NCI-H1930 (cell line): Measurements from ENCODE around the gene SRGAP3.
"Not testable (repeated sequence)": the region's sequence is repeated elsewhere in the genome, so short reads cannot be mapped to it uniquely, and the experiment has no call there.

ENCODE experiments used
- DNase-seq, 2 experiments: peaks; one replicate each; lab custom pipeline; 2025; lab: John Stamatoyannopoulos, UW

SRGAP3 gene

GRCh38 chr3:9111866-9112265, 137.6 kb downstream of the SRGAP3 start:
- no peak for DNase-seq

GRCh38 chr3:9111417-9111816, 138.0 kb downstream of the SRGAP3 start:
- no peak for DNase-seq

- no peak for DNase-seq
Observed at GRCh38 chr3:9110802-9111201, 138.6 kb downstream of the SRGAP3 start.

GRCh38 chr3:9110316-9110715, 139.1 kb downstream of the SRGAP3 start:
- no peak for DNase-seq

GRCh38 chr3:9109568-9109914, 139.9 kb downstream of the SRGAP3 start:
- DNase-seq, result no peak

- no peak for DNase-seq
Observed at GRCh38 chr3:9108876-9109567, 140.4 kb downstream of the SRGAP3 start.

GRCh38 chr3:9107738-9108137, 141.7 kb downstream of the SRGAP3 start:
- no peak for DNase-seq

- no peak for DNase-seq
Observed at GRCh38 chr3:9105421-9105820, 144.0 kb downstream of the SRGAP3 start.

- no peak for DNase-seq
Observed at GRCh38 chr3:9104121-9104520, 145.3 kb downstream of the SRGAP3 start.

- peak; percentile 3 to 24 for DNase-seq
Observed at GRCh38 chr3:9102240-9102981, 147.0 kb downstream of the SRGAP3 start.

- no peak for DNase-seq
Observed at GRCh38 chr3:9101286-9101685, 148.2 kb downstream of the SRGAP3 start.

- no peak for DNase-seq
Observed at GRCh38 chr3:9100513-9100894, 148.9 kb downstream of the SRGAP3 start.

GRCh38 chr3:9099702-9100512, 149.5 kb downstream of the SRGAP3 start:
- no peak for DNase-seq

GRCh38 chr3:9098716-9099675, 150.4 kb downstream of the SRGAP3 start:
- peak in 1 of 2 experiments; percentile 1 for DNase-seq

GRCh38 chr3:9097495-9097894, 152.0 kb downstream of the SRGAP3 start:
- DNase-seq, result no peak

GRCh38 chr3:9091486-9092235, 157.8 kb downstream of the SRGAP3 start:
- no peak for DNase-seq

GRCh38 chr3:9088441-9089353, 160.7 kb downstream of the SRGAP3 start:
- DNase-seq, result no peak

GRCh38 chr3:9087831-9088413, 161.5 kb downstream of the SRGAP3 start:
- DNase-seq, result no peak

- DNase-seq, result not testable (repeated sequence)
Observed at GRCh38 chr3:9085428-9085827, 164.0 kb downstream of the SRGAP3 start.
